GM12892 (cell line): ENCODE data around the gene EREG.
"Not testable (repeated sequence)": the region's sequence is repeated elsewhere in the genome, so short reads cannot be mapped to it uniquely, and the experiment has no call there.

Source experiments
- DNase-seq: peaks from one replicate; pipeline ENCODE4 v3.0.0; 2011; ENCODE audit not compliant: insufficient read length
- FAIRE-seq: peaks from 2 replicates; lab custom pipeline; 2011; peaks lifted over from hg19 to GRCh38; lab: Jason Lieb, UNC
- POLR2A ChIP-seq: IDR thresholded peaks from 2 replicates; pipeline ENCODE4 v1.6.1; 2011; ENCODE audit warnings: low read depth, low read length, control low read depth
- POLR2AphosphoS5 ChIP-seq: IDR thresholded peaks from 2 replicates; pipeline ENCODE4 v1.6.1; 2011; ENCODE audit warnings: low read depth, low read length, control low read depth
- TAF1 ChIP-seq: IDR thresholded peaks from 2 replicates; pipeline ENCODE4 v1.6.1; 2011; ENCODE audit warnings: low read depth, mild to moderate bottlenecking, control low read depth, low read length, borderline replicate concordance

EREG gene

DNA sequence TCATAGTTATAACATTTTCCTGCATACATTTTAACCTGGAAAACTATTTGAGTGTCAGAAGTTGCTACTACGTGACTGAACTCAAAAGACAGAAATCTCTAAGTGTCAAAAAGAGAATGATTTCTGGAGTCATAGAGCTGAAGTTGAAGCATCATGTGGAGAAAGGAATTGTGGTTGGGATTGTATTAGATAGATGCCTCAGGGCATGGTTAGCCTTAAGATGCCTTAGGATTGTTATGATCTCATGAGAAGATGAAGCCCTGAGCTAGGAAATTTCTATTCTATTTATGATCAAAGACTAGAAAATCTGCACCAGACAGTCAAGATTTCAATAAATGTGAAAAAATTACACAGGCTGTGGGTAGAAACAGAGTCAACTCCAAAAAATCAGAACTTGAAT is 36.4 kb upstream of the EREG start:
- DNase-seq (no peak), FAIRE-seq (no peak)
- TF ChIP-seq POLR2A: no peak
- no peak for TF ChIP-seq POLR2AphosphoS5
- TF ChIP-seq TAF1: no peak

DNA sequence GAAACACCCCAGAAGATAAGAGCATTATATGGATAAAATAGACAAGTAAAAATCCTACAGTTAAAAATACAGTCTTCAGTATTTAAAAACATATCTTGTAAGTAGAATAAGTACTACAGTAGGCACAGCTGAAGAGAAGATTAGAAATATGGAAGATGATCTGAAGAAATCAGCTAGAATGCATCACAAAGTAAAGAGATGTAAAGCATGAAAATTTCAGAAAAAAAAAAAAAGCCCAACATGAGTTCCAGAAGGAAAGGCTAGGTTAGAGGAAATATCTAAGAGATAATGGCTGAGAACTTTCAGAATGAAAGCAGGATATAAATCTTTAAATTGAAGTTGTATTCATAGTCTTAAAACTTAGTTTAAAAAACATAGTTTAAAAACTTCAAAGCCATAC is 35.6 kb upstream of the EREG start:
- FAIRE-seq (no peak), DNase-seq (no peak)
- no peak for TF ChIP-seq TAF1
- no peak for TF ChIP-seq POLR2A
- TF ChIP-seq POLR2AphosphoS5: no peak

DNA sequence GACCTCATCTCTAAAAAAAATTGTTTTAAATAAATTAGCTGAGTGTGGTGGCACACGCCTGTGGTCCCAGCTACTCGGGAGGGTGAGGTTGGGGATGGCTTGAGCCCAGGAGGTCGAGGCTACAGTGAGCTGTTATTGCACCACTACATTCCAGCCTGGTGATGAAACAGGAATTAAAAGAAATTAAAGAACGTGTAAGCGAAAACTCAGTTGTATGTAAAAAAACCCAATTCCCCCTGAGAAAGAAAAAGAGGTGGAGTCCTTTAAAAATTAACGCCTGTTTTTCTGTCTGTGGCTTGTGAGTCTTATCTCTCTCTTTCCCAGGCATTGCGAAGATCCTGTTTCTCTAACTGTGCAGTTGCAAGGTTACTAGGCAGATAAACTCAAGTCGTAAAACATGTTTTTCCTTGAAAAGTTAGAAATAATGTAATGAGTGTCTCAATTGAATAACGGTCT is 34.6 kb upstream of the EREG start:
- no peak for DNase-seq
- FAIRE-seq: no peak
- TF ChIP-seq TAF1 (no peak), POLR2AphosphoS5 (no peak)

DNA sequence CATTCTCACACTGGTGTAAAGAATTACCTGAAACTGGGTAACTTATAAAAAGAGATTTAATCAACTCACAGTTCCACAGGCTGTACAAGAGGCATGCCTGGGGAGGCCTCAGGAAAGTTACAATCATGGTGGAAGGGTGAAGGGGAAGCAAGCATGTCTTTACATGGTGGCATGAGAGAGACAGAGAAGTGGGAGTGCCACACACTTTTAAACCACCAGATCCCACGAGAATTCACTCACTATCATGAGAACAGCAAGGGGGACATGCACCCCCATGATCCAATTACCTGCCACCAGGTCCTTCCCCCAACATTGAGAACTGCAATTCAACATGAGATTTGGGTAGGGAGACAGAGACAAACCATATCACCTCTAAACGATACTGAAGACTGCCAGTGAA is 33.7 kb upstream of the EREG start:
- FAIRE-seq (no peak), DNase-seq (no peak)
- no peak for TF ChIP-seq POLR2AphosphoS5
- TF ChIP-seq TAF1: no peak
- no peak for TF ChIP-seq POLR2A

DNA sequence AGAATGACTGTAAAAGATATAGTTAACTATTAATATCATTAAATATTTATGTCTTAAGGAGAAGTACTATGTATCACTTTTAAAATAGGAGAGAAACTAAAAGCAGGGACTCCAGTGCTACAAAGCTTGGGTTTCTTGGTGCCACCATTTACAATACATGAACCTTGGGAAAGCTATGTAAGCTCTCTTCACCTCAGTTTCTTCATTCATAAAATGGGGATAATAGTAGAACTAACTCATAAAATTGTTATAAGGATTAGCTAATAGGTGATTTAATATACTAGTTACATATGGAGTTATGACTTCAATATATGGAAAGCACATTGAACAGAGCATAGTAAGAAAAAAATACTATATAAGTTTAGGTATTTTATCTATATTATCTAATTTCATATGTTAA is 33.0 kb upstream of the EREG start:
- TF ChIP-seq POLR2A: no peak
- no peak for TF ChIP-seq POLR2AphosphoS5
- no peak for TF ChIP-seq TAF1
- DNase-seq: no peak
- no peak for FAIRE-seq

DNA sequence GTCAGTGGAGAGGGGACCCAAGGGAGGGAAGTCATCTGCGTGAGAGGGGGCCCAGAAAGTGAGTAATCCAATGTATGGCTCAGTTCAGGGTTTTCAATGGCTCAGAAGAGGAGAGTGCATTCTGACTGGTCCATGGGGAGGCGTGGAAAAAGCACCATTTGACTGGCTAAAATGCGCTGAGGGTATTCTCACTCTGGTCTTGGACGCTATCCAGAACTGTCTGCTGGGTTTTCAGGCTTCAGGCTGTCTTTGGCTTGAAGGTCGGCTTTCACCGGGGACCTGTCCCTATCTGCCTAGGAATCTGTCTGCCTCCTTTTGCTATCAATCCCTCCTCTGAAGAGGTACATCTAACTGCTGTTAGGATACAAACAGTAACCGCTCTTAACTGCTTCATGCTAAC is 30.3 kb upstream of the EREG start:
- DNase-seq (no peak), FAIRE-seq (no peak)
- no peak for TF ChIP-seq TAF1
- no peak for TF ChIP-seq POLR2AphosphoS5
- TF ChIP-seq POLR2A: no peak

DNA sequence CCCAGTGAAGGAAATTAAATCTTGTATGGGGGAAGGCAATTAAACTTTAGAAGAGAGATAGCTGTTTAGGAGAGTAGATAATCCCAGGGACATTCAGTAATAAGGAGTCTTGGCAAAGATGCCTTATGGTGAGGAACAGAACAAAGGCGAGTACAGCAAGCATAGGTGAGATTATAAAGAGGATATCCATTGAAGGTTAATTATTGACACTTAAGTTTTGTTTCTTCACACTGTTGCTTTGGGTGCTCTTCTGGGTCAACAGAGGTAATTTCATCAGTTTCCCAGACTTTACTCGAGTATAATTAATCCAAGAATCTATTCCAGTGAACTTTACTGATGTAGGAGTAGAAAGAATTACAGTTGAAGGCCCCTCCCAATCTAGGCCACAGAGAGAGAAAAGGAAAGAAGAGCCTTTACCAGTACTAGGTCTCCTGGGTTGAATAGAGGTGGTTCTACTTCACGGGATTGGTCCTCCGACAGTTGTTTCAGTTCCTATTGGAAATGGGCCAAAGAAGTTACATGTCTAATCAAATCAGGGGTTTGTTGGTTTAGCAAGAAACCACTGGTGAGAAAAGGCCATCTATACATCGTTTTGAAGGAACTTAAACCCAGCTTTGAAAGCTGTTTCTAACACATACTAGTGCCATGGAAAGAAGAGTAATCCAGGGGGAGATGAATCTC is 29.5 kb upstream of the EREG start:
- no peak for DNase-seq
- FAIRE-seq: no peak
- no peak for TF ChIP-seq POLR2AphosphoS5

DNA sequence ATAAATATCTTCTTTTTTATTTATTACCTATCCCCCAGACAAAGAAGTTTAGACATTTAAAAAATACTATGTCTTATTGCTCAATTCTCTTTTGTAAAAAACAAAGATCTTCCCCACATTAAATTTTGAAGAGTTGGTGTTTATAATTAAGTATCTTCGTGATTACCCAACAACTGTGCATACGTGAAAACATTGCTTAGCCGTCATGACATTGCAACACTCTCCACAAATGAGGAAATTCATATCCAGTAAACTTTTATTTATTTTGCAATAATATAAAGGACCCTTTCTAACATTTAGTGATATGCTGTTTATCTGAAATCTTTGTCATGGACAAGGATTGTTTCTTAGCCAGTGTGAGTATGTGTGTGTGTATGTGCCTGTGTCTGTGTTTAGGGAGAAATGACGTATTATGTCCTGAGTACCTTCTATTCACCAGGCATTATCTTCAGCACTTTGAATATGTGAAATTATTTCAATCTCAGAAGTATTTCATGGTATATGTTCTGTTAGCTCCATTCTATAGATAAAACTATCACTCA is 26.1 kb upstream of the EREG start:
- TF ChIP-seq POLR2A (no peak), TAF1 (no peak), POLR2AphosphoS5 (no peak)
- no peak for FAIRE-seq
- no peak for DNase-seq

DNA sequence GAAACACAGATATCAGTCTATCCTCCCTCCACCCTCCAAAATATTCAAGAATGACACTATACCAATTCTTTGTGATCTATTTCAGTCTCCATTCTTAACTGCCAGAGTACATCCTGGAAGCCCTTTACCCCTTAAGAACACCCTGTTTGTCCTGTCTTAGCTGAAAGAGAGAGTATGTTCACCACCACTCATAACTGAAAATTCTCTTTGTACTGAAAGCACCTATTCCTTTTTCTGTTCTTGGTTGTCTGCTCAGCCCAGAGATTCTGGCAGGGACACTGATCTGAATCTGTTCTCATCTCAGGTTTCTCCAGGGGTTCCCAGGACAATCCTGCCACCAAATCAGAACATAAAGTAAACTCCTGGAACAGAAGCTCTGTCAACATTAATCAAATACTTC is 25.4 kb upstream of the EREG start:
- FAIRE-seq (no peak), DNase-seq (no peak)
- TF ChIP-seq POLR2A: no peak
- TF ChIP-seq POLR2AphosphoS5: no peak

DNA sequence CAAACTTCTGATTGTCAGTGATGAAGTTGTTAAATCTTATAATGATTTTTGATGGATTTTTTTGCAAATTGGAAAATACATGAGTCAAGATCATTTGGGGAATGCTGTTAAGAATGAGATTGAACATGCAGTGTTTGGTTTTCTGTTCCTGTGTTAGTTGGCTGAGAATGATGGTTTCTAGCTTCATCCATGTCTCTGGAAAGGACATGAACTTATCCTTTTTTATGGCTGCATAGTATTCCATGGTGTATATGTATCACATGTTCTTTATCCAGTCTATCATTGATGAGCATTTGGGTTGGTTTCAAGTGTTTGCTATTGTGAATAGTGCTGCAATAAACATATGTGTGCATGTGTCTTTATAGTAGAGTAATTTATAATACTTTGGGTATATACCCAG is 24.5 kb upstream of the EREG start:
- not testable (repeated sequence) for DNase-seq, FAIRE-seq

DNA sequence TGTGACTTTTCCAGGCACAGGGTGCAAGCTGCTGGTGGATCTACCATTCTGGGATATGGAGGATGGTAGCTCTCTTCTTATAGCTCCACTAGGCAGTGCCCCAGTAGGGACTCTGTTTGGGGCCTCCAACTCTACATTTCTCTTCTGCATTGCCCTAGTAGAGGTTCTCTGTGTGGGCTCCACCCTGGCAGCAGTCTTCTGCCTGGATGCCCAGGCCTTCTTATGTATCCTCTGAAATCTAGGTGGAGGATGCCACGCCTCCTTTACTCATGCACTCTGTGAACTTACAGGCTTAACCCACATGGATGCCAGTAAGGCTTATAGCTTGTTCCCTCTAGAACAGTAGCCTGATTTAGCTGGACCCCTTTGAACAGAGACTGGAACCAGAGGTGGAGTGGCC is 20.9 kb upstream of the EREG start:
- FAIRE-seq (no peak), DNase-seq (no peak)
- no peak for TF ChIP-seq POLR2A
- TF ChIP-seq POLR2AphosphoS5: no peak
- no peak for TF ChIP-seq TAF1

DNA sequence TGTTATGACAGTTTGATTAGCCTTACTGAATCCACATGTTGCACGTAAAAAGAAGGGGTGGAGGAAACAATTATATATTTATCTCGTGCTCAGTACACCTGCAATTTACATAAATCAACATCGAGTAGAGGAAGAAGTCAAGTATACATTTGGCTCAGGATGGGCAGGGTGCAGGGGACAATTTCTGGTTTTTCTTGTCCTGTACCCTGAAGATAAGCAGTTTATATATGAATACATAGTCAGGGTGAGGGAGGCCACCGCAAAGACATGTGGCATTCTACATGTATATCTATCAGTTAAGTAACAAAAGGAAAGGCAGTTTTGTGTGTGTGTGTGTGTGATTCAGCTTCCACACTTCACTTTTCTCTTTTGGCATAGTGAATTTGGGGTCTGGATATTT is 11.1 kb upstream of the EREG start:
- FAIRE-seq (no peak), DNase-seq (no peak)
- TF ChIP-seq POLR2AphosphoS5: no peak
- no peak for TF ChIP-seq TAF1

DNA sequence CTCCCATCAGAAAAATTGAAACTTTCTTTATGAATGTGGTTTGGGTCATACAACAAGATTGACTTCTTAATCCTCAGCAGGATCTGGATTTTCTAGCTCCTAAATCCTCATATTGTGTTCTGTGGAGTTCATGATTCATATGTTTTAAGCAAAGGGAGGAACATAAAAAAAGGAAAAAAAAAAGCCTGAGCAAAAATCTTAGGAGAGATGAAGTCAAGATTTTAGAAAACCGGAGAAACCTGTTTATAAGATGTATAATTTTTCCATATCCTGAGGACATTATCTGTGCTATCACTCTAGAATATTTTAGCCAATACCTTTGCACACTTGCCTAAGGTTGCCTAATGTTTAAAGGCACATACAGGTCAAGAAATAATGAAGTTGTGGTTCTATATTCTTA is 7.0 kb upstream of the EREG start:
- FAIRE-seq (no peak), DNase-seq (no peak)
- no peak for TF ChIP-seq POLR2AphosphoS5
- no peak for TF ChIP-seq TAF1
- TF ChIP-seq POLR2A: no peak

DNA sequence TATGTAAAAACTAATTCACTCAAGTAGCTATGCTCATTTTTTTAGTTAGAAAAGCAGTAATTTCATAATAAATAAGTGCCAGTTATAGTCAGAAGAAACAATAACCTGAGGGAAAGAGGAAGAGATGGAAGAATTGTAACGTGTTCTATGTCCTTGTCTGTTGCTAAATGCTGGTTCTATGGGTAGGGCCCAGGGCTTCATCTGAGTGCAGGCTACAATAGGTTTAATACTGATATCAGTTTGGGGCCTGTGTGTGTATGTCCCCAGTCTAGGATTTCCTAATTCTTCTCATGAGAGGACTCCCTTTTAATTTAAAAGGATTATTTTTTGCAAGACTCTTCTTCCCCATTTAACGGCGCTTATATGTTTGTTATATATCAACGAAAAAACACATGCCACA is 3.3 kb upstream of the EREG start:
- DNase-seq (no peak), FAIRE-seq (no peak)
- TF ChIP-seq POLR2AphosphoS5 (no peak), POLR2A (no peak), TAF1 (no peak)
